ENCODE results near the gene DHRS7C. TPM values are rescaled to one million over a fixed set of nuclear protein-coding genes. Genes with fewer than 3 reads are reported as not detected.

The DHRS7C gene
- polyA plus RNA-seq (ENCODE audit: insufficient read length in 3 of 3): not detected
- long read RNA-seq, donor 1: 0 reads
- long read RNA-seq, donor 2: 0 reads
- long read RNA-seq, donor 3: 0 reads
- long read RNA-seq, donor 4: 0 reads
- long read RNA-seq, donor 5: 0 reads
- long read RNA-seq, donor 6: 0 reads
- long read RNA-seq, donor 7: 0 reads
- long read RNA-seq, donor 8: 0 reads
- long read RNA-seq, donor 9: 0 reads
- long read RNA-seq, donor 10: 0 reads
- long read RNA-seq, donor 11: 0 reads
- long read RNA-seq, donor 12: 0 reads
- long read RNA-seq, donor 13: 0 reads
- long read RNA-seq, donor 14: 0 reads
- long read RNA-seq, donor 15: 0 reads
- long read RNA-seq, donor 16: 0 reads

GRCh38 chr17:9790889-9791876 lies at the start of gene DHRS7C:
Gene DHRS7C (minus strand): TSS chr17:9791592. CDS start chr17:9791284, 308 bp downstream.
- peak in 1 of 11 donors; percentile 14 for DNase-seq (ENCODE audit: extremely low read depth in 1 of 11, low read depth in 9 of 11, low spot score in 4 of 11)

- no peak for DNase-seq (ENCODE audit: extremely low read depth in 1 of 11, low read depth in 9 of 11, low spot score in 4 of 11)
Measured at GRCh38 chr17:9839433-9839832, 48.0 kb upstream of the DHRS7C start.

GRCh38 chr17:9837551-9838471 lies 46.4 kb upstream of the DHRS7C start:
- DNase-seq (ENCODE audit: extremely low read depth in 1 of 11, low read depth in 9 of 11, low spot score in 4 of 11): peak in 7 of 11 donors; percentile 2 to 20 (median 13)

- DNase-seq (ENCODE audit: extremely low read depth in 1 of 11, low read depth in 9 of 11, low spot score in 4 of 11): no peak
Measured at GRCh38 chr17:9833922-9834321, 42.5 kb upstream of the DHRS7C start.

- DNase-seq (ENCODE audit: extremely low read depth in 1 of 11, low read depth in 9 of 11, low spot score in 4 of 11): no peak
Measured at GRCh38 chr17:9830711-9831110, 39.3 kb upstream of the DHRS7C start.

- no peak for DNase-seq (ENCODE audit: extremely low read depth in 1 of 11, low read depth in 9 of 11, low spot score in 4 of 11)
Measured at GRCh38 chr17:9829343-9829742, 38.0 kb upstream of the DHRS7C start.

- no peak for DNase-seq (ENCODE audit: extremely low read depth in 1 of 11, low read depth in 9 of 11, low spot score in 4 of 11)
Measured at GRCh38 chr17:9828296-9829295, 37.2 kb upstream of the DHRS7C start.

- no peak for DNase-seq (ENCODE audit: extremely low read depth in 1 of 11, low read depth in 9 of 11, low spot score in 4 of 11)
Measured at GRCh38 chr17:9825641-9826150, 34.3 kb upstream of the DHRS7C start, which contains the start of gene GLP2R. Gene GLP2R (plus strand): TSS chr17:9825924. CDS start chr17:9826064, 140 bp downstream.

GRCh38 chr17:9824797-9825338 lies 33.5 kb upstream of the DHRS7C start:
- DNase-seq (ENCODE audit: extremely low read depth in 1 of 11, low read depth in 9 of 11, low spot score in 4 of 11): no peak

GRCh38 chr17:9824094-9824493 lies 32.7 kb upstream of the DHRS7C start:
- no peak for DNase-seq (ENCODE audit: extremely low read depth in 1 of 11, low read depth in 9 of 11, low spot score in 4 of 11)

- no peak for DNase-seq (ENCODE audit: extremely low read depth in 1 of 11, low read depth in 9 of 11, low spot score in 4 of 11)
Measured at GRCh38 chr17:9821921-9822320, 30.5 kb upstream of the DHRS7C start, which contains the start of gene GSG1L2. Gene GSG1L2 (minus strand): TSS chr17:9822079. CDS start chr17:9822071, 8 bp downstream.

- DNase-seq (ENCODE audit: extremely low read depth in 1 of 11, low read depth in 9 of 11, low spot score in 4 of 11): no peak
Measured at GRCh38 chr17:9820448-9820847, 29.1 kb upstream of the DHRS7C start.

- no peak for DNase-seq (ENCODE audit: extremely low read depth in 1 of 11, low read depth in 9 of 11, low spot score in 4 of 11)
Measured at GRCh38 chr17:9818760-9819159, 27.4 kb upstream of the DHRS7C start.

GRCh38 chr17:9817086-9817485 lies 25.7 kb upstream of the DHRS7C start:
- DNase-seq (ENCODE audit: extremely low read depth in 1 of 11, low read depth in 9 of 11, low spot score in 4 of 11): peak; percentile 22 to 60 (median 40)

- DNase-seq (ENCODE audit: extremely low read depth in 1 of 11, low read depth in 9 of 11, low spot score in 4 of 11): no peak
Measured at GRCh38 chr17:9816472-9816871, 25.1 kb upstream of the DHRS7C start.

- DNase-seq (ENCODE audit: extremely low read depth in 1 of 11, low read depth in 9 of 11, low spot score in 4 of 11): no peak
Measured at GRCh38 chr17:9814337-9814945, 23.0 kb upstream of the DHRS7C start.

- DNase-seq (ENCODE audit: extremely low read depth in 1 of 11, low read depth in 9 of 11, low spot score in 4 of 11): no peak
Measured at GRCh38 chr17:9813166-9813565, 21.8 kb upstream of the DHRS7C start.
